Caki2 (cell line): ENCODE measurements around the gene CEBPZ. TPM values are rescaled to one million over a fixed set of nuclear protein-coding genes. Genes with fewer than 3 reads are reported as not detected.

Source experiments
- DNase-seq: peaks from one replicate; pipeline ENCODE4 v3.0.0-alpha.2; 2015; ENCODE audit warnings: low read depth
- in situ Hi-C: cut with HindIII; loops from 2 replicates; pipeline ENCODE4 v1.10.0; 2016; ENCODE audit warnings: low sequenced_read_pairs, low pct_unique_long_range_greater_than_20kb, mixed read lengths
- total RNA-seq: library from RNA; depleted of rRNA; stranded (reverse); fragments of >200 nt; shearing (Covaris generic); gene quantifications from 2 replicates; pipeline ENCODE4 v1.2.3, GENCODE V29; 2014; ENCODE audit warnings: low replicate concordance; rRNA removed

Gene CEBPZ
- 23.7 and 31.9 TPM in 2 replicates for total RNA-seq

- in situ Hi-C loops, result no loop called here
- DNase-seq, result peak; percentile 83
These were observed at the start of gene CEBPZ, which contains the start of gene NDUFAF7 for GRCh38 chr2:37231241-37232130. TSS of gene CEBPZ (minus strand) at chr2:37231596. CDS start at chr2:37231567, 29 bp downstream. TSS of gene NDUFAF7 (plus strand) at chr2:37231658. CDS start at chr2:37231706, 48 bp downstream.

GRCh38 chr2:37276291-37276690 lies 44.9 kb upstream of the CEBPZ start:
- in situ Hi-C loops, result no loop called here
- no peak for DNase-seq

DNA sequence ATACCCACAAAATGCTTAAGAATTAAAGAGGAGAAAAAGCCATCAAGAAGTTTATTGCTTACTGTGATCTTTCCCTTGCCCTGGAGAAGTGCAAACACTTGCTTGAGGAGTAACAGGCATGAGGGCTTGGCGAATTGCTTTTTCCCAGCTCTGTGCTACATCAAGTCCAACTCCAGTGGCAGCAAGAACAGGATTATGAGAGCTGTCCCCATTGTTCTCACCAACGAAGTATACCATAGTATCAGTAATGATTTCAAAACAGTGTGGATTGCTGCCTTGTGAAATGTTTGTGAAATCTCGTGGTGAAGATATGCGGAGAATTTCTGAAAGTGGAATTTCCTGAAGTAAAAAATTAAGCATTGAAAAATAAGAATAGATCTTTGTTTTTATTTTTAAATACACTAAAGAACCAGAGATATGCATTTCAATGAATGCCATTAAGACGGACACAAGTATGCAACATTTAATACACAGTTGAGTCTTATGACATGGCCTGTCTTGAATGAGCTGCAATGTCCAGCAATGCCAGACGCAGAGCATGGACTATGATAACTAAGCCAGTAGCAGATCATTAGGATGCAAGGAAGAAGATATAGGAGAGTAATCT lies 43.1 kb upstream of the CEBPZ start:
- DNase-seq, result no peak
- in situ Hi-C loops, result no loop called here

DNA sequence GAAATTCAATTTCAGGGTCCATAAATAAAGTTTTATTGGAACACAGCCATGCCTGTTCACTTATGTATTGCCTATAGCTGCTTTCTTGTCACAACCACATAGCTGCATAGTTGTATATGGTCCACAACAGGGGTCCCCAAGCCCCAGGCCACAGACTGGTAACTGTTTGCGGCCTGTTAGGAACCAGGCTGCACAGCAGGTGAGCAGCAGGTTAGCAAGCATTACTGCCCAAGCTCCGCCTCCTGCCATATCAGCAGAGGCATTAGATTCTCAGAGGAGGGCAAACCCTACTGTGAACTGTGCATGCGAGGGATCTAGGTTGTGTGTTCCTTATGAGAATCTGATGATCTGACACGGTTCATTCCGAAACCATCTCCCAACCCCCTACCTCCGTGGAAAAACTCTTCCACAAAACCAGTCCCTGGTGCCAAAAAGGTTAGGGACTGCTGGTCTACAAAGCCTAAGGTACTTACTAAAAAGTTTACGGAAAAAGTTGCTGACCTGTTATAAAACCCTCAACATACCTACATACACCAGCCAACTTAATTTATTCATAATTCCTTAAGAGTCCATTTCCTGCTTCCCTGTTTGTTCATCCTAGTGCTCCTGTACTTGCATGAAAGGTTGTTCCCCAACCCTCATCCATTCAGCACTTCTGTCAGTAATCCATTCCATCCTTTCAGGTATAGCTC lies 40.1 kb upstream of the CEBPZ start:
- in situ Hi-C loops, result no loop called here

DNA sequence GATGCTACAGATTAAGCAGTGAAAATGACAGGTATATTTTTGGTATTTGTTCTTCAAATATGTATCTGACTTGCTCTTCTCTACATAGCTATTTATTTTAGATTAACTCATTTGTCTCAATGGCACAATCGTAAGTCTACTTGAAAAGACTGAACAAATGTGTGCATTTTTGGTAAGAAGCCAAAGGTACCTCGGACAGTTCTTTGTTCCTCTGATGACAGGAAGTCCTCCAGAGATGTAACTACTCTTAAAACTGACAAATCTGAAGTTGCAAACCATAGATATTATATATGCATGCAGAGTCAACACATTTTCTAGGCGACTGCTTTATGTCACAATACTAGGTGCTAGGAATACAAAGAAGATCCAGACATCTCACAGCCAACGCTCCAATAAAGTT lies 36.7 kb upstream of the CEBPZ start:
- in situ Hi-C loops, result no loop called here
- no peak for DNase-seq

More for the DNA sequence above, 40.1 kb upstream of the CEBPZ start:
- DNase-seq, result no peak

DNA sequence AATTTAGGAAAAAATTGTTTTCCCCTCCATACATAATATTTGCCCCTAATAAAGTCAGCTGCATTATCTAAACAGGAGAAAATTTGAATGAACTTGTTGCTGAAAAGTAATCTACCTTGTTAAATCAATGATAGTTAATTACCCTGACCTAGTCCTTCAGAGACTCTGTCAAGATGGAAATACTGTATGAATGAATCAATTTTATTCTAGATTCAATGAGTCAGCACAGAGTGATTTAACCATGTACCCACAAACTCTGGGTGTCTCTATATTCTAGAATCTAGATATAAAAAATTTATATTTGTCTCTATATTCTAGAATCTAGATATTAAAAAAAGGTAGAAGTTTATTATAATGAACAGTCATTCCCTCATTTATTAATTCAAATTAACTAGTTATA lies 36.3 kb upstream of the CEBPZ start:
- no peak for DNase-seq
- in situ Hi-C loops, result no loop called here

DNA sequence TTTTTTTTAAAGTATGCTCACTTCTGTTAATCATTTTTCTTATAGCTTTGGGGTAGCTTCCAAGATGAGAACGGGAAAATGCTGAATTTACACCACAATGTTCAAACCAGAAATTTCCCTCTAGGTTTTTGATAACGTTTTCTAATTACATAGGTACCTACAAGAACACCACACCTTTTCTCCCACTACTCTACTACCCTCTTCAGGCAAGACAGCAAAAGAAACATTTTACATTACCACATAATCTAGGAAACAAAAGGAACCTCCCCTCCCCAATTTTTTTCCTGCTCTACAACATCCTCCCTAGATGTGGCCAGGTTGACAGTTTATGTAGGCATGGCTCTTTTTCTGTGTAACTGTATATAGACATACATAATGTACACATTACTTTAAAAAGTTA lies 32.4 kb upstream of the CEBPZ start:
- in situ Hi-C loops, result no loop called here
- DNase-seq, result no peak

DNA sequence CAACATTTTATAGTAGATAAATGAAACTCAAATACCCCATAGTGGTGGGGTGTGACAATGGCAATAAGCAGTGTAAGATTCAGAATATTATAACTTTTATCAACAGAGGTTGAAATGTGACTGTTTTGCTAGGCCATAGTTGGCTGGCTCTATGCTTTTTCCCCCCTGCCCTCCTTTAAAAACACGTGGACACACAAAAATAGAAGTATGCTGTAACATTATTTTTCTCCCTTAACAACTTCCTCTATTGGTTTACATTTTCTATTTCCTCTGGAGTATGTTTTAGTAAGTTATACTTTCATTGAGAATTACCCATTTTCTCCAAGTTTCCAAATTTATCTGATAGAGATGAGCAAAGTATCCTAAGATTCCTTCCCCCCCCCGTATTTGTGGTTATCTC lies 31.1 kb upstream of the CEBPZ start:
- no peak for DNase-seq
- in situ Hi-C loops, result no loop called here

GRCh38 chr2:37250869-37251740 lies 19.7 kb upstream of the CEBPZ start:
- in situ Hi-C loops, result no loop called here

DNA sequence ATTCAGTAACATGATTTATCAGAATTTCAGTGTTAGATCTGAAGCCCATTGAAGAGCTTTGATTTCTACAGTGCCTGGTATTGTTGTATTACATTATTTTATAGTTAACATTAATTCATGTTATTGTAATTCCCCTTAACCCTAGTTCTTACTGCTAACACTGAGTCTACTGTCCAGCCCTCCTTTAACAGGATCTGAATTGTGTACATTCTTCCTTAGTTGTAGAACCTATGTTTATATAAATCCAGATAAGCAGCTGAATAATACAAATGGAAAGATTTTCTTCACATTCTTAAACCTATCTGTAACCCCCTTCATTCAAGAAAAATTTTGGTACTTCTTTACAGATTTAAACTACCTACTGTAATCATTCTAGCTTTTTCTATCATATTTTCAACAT lies 14.8 kb upstream of the CEBPZ start:
- in situ Hi-C loops, result no loop called here
- no peak for DNase-seq

More at GRCh38 chr2:37250869-37251740, 19.7 kb upstream of the CEBPZ start:
- no peak for DNase-seq

DNA sequence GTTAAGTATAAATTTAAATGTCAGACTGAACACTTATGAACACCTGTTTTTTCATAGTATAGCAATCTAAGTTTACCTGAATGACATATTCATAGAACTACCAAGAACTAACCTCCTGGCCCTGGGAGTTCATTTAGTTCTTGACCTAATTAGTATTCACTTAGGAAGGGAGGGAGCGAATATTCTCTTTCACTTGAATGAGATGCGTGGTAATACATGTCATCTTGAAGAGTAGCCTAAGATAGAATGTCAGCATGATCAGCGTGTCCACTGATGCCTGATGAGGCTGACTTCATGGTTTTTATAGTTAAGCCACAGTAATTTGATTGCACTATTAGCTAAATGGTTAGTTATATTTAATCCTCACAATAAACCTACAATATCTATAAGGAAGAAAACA lies 13.4 kb upstream of the CEBPZ start:
- no peak for DNase-seq
- in situ Hi-C loops, result no loop called here

DNA sequence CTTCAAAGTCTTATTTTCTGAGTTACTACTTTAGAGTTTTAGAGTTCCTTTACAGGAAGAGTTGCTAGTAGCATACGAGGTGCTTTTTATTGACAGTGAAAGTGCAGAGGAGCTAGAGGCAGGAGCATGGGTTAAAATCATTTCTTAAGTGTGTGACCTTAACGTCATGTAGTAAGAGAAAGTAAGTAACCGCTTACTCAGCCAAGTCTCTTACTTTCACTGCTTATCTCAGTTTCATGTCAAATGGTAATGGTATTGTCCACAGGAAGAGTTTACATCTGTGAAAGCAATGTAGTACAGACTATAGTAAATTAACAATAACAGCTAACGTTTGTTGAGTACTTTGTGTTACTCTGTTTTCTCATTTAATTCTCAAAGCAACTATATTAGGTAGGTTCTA lies 12.6 kb upstream of the CEBPZ start:
- no peak for DNase-seq
- in situ Hi-C loops, result no loop called here

DNA sequence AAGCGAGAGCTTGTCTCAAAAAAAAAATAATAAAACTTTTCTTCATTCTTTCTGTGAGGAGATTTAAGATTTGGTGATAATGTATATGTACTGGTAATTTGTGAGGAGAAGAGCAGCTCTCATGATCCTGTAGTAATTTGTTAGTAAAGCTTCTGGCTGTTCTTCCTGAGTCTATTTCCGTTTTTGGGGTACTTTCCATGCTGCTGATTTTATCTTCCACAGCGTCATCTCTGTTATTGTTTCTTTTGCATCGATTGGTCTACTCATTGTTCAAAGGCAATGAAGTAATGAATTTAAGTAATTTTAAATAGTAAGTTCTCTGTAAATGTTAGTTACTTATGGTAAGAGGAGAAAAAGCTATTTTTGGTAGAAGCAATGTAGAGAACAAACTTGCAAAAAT lies 12.0 kb upstream of the CEBPZ start:
- DNase-seq, result no peak
- in situ Hi-C loops, result no loop called here

DNA sequence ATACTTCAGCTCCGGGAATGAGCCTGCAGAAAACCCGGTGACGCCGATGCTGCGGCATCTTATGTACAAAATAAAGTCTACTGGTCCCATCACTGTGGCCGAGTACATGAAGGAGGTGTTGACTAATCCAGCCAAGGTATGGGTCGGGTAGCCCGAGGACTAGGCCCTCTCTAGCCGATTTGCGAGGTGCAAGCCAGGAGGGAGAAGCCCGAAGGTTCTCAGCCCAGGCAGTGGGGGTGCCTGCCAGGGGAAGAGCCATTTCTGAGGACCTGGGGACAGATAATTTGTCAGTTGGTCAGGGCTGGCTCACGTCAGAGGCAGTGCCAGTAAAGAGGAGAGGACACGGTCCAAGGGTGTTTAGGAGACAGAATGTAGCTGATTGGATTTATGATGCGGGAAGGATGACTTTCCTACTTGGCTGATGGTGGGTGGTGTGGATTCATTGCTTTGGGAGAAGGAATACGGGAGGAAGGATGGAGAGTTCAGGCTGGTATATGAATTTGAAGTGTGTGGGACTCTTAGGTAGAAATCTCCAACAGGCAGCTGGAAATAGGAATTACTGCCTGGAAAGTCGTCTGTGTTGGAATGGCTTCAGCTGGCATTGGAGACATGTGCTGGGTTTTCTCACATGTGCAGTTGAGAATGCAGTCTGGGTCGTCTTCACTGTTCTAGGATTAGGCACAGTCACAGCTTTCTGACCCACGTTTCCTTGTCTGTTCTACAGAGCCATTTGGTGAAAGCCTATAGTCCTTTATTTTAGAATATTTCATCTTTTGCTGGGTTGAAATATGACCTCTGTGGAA lies 936 bp upstream of the CEBPZ start:
- peak; percentile 23 for DNase-seq
- in situ Hi-C loops, result no loop called here

DNA sequence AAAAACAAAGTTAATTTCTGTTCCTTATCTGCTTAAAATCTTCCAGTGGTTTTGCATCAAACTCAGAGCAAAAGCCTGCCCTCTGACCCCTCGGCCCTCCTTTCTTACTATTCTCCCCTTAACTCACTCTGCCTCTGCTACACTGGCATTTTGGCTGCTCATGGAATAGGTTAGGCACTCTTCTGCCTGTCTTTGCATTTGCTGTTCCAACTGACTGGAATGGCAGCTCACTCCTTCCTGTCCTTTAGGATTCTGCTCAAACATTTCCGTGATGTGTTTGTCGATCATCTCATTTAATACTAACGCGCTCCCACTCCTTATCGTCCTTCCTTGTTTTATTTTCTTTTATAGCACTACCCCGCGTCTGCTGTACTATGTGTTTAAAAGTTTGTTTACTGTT lies 815 bp downstream of the CEBPZ start:
- in situ Hi-C loops, result no loop called here
- DNase-seq, result peak; percentile 14

DNA sequence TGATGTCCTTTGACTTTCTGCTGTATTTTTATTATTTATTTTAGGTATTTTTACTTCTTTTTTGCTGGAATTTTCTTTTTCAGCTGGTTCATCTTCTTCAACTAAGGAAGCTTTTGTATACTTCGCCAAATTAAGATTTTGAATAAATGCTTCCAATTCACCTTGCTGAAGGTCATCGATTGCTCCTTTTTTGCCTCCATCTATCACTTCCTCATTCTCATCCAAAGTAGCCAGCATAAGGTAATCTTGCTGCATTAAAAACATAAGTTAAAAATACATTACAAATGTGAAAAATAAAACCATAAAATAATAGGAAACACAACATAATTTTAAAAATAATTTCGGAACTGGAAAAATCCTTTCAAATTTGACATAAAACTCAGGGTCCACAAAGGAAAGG lies 2.6 kb downstream of the CEBPZ start:
- DNase-seq, result no peak
- in situ Hi-C loops, result no loop called here

GRCh38 chr2:37226863-37227262 lies 4.5 kb downstream of the CEBPZ start:
- no peak for DNase-seq
- in situ Hi-C loops, result no loop called here
